Fibroblast of lung (primary cell): ENCODE results near the gene ZNF185. TPM values are rescaled to one million over a fixed set of nuclear protein-coding genes. Genes with fewer than 3 reads are reported as not detected.

ENCODE experiments used
- DNase-seq, 2 donors: peaks; one replicate each; pipeline versions ENCODE4 v3.0.0 to v3.0.0-alpha.2; 2010; ENCODE audit warnings: low read depth in 2 of 2
- H2AFZ ChIP-seq: 2 replicates; pipeline ENCODE4 v1.5.1; 2012; ENCODE audit warnings: low read length, control low read depth, inconsistent platforms
- H3K27ac ChIP-seq: 2 replicates; pipeline ENCODE4 v1.5.1; 2011; ENCODE audit warnings: low read length, control low read depth; ENCODE audit not compliant: insufficient read depth
- H3K27me3 ChIP-seq: 2 replicates; pipeline ENCODE4 v1.5.1; 2011; ENCODE audit warnings: mild to moderate bottlenecking, low read length; ENCODE audit not compliant: control insufficient read depth, insufficient read depth
- H3K36me3 ChIP-seq: 2 replicates; pipeline ENCODE4 v1.5.1; 2011; ENCODE audit warnings: low read length; ENCODE audit not compliant: control insufficient read depth, insufficient read depth
- H3K4me1 ChIP-seq: 2 replicates; pipeline ENCODE4 v1.5.1; 2011; ENCODE audit warnings: low read length; ENCODE audit not compliant: control insufficient read depth, insufficient read depth; ENCODE audit errors: extremely low read depth
- H3K4me2 ChIP-seq: 2 replicates; pipeline ENCODE4 v1.5.1; 2011; ENCODE audit warnings: low read length, control low read depth; ENCODE audit not compliant: insufficient read depth; ENCODE audit errors: extremely low read depth
- H3K4me3 ChIP-seq, 4 experiments: fragments of 200-600 bp in 1 of 4; sonication (generic) in 1 of 4; replicated peaks in 1 of 4; 2 replicates each; pipeline ENCODE4 v1.5.1; 2011 to 2016; ENCODE audit warnings: low read length in 4 of 4, low read depth in 3 of 4, mild to moderate bottlenecking in 3 of 4, control low read depth in 2 of 4, inconsistent platforms in 1 of 4, mixed read lengths in 1 of 4; ENCODE audit not compliant: insufficient read depth in 1 of 4; ENCODE audit errors: control extremely low read depth in 1 of 4
- H3K79me2 ChIP-seq: 2 replicates; pipeline ENCODE4 v1.5.1; 2012; ENCODE audit warnings: mild to moderate bottlenecking, low read length, inconsistent platforms; ENCODE audit not compliant: control insufficient read depth, insufficient read depth
- H3K9ac ChIP-seq: 2 replicates; pipeline ENCODE4 v1.5.1; 2011; ENCODE audit warnings: mild to moderate bottlenecking, low read length, control low read depth; ENCODE audit not compliant: insufficient read depth
- H3K9me3 ChIP-seq: 2 replicates; pipeline ENCODE4 v1.5.1; 2012; ENCODE audit warnings: low read depth, low read length; ENCODE audit not compliant: control insufficient read depth, insufficient read depth
- H4K20me1 ChIP-seq: 2 replicates; pipeline ENCODE4 v1.5.1; 2011; ENCODE audit warnings: low read length; ENCODE audit not compliant: control insufficient read depth, insufficient read depth; ENCODE audit errors: extremely low read depth
- CTCF ChIP-seq, 2 donors: IDR thresholded peaks in 1 of 2; conservative IDR thresholded peaks in 1 of 2; 1 replicate in 1 of 2; 2 replicates in 1 of 2; pipeline ENCODE4 v1.5.1; 2011 to 2012; ENCODE audit warnings: low read length in 2 of 2, control low read depth in 1 of 2, inconsistent platforms in 1 of 2, low read depth in 1 of 2, mild to moderate bottlenecking in 1 of 2
- EZH2 ChIP-seq: IDR thresholded peaks from 2 replicates; pipeline ENCODE4 v1.5.1; 2012; ENCODE audit warnings: low read length, control low read depth, mild to moderate bottlenecking; ENCODE audit errors: missing control alignments
- polyA plus RNA-seq, 2 donors: library from polyadenylated mRNA; depleted of rRNA in 1 of 2; stranded (reverse) in 1 of 2; unstranded in 1 of 2; fragments of >200 nt; gene quantifications; 2 replicates each; pipeline ENCODE4 v1.2.1, GENCODE V29; 2011 to 2012; ENCODE audit warnings: missing spikeins in 1 of 2
- total RNA-seq: library from RNA; depleted of rRNA; stranded (reverse); fragments of >200 nt; gene quantifications from 2 replicates; pipeline ENCODE4 v1.2.1, GENCODE V29; 2014

Gene ZNF185
- total and polyA plus RNA-seq, 2 donors (not counting 1 experiment from before 2014, with no cell fraction given) = 0.66 to 4.2 TPM

DNA sequence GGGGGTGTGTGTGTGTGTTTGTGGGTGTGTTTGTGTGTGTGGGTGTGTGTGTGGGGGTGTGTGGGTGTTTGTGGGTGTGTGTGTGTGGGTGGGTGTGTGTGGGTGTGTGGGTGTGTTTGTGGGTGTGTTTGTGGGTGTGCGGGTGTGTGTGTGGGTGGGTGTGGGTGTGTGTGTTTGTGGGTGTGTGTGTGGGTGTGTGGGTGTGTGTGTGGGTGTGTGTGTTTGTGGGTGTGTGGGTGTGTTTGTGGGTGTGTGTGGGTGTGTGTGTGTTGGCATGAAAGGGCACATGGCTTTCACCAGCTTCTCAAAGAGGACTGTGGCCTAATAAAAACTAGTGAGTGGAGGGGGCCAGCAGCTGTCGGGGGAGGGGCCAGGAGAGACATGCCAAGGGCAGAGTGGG, 25.3 kb upstream of the ZNF185 start:
- Histone ChIP-seq H3K36me3 (no peaks in the 10 kb centered on the region), H3K4me2 (no peak overlapping the region), H3K9me3 (no peaks in the 10 kb centered on the region), H3K79me2 (no peaks in the 10 kb centered on the region), H4K20me1 (no peaks in the 10 kb centered on the region), H3K27ac (no peak overlapping the region), H3K27me3 (no peaks in the 10 kb centered on the region), H2AFZ (no peak overlapping the region), H3K9ac (no peak overlapping the region), H3K4me3 (no peak overlapping the region), H3K4me1 (no peaks in the 10 kb centered on the region)
- TF ChIP-seq EZH2 (no peak), CTCF (conservative IDR thresholded peaks at IDR 0.05 in 1 of 2, IDR thresholded peaks at IDR 0.05 in 1 of 2; ENCODE audit: low read depth in 1 of 2, low read length in 2 of 2) (no peak)
- DNase-seq = no peak

GRCh38 chrX:152873361-152873760, 24.5 kb upstream of the ZNF185 start:
- H4K20me1 ChIP-seq = no peaks in the 10 kb centered on the region
- no peak overlapping the region for H3K4me2 ChIP-seq
- H3K4me1 ChIP-seq = no peaks in the 10 kb centered on the region
- no peak overlapping the region for H3K27ac ChIP-seq
- no peak for TF ChIP-seq CTCF (conservative IDR thresholded peaks at IDR 0.05 in 1 of 2, IDR thresholded peaks at IDR 0.05 in 1 of 2; ENCODE audit: low read depth in 1 of 2, low read length in 2 of 2)
- no peak for TF ChIP-seq EZH2
- no peak for DNase-seq
- H3K9me3 ChIP-seq = no peaks in the 10 kb centered on the region
- no peak overlapping the region for H2AFZ ChIP-seq
- H3K36me3 ChIP-seq = no peaks in the 10 kb centered on the region
- no peak overlapping the region for H3K4me3 ChIP-seq
- H3K9ac ChIP-seq = no peak overlapping the region
- H3K27me3 ChIP-seq = no peaks in the 10 kb centered on the region
- no peaks in the 10 kb centered on the region for H3K79me2 ChIP-seq

- H3K79me2 ChIP-seq = no peaks in the 10 kb centered on the region
- DNase-seq = no peak
- H3K36me3 ChIP-seq = no peaks in the 10 kb centered on the region
- H3K9me3 ChIP-seq = no peaks in the 10 kb centered on the region
- H3K27ac ChIP-seq = no peak overlapping the region
- no peak overlapping the region for H3K4me3 ChIP-seq
- no peaks in the 10 kb centered on the region for H3K27me3 ChIP-seq
- H2AFZ ChIP-seq = no peak overlapping the region
- H4K20me1 ChIP-seq = no peaks in the 10 kb centered on the region
- no peaks in the 10 kb centered on the region for H3K4me1 ChIP-seq
- no peak overlapping the region for H3K9ac ChIP-seq
- TF ChIP-seq CTCF (conservative IDR thresholded peaks at IDR 0.05 in 1 of 2, IDR thresholded peaks at IDR 0.05 in 1 of 2; ENCODE audit: low read depth in 1 of 2, low read length in 2 of 2) = no peak
- TF ChIP-seq EZH2 = no peak
- H3K4me2 ChIP-seq = no peak overlapping the region
These were observed 20.7 kb upstream of the ZNF185 start for GRCh38 chrX:152876931-152877840.
